Fibroblast of lung (primary cell): ENCODE results near the gene KCTD13.

ENCODE experiments used
- EZH2 ChIP-seq: IDR thresholded peaks from 2 replicates; pipeline ENCODE4 v1.5.1; 2012; ENCODE audit warnings: low read length, control low read depth, mild to moderate bottlenecking; ENCODE audit errors: missing control alignments
- TF ChIP-seq, protein P1 (sequence below), 2 donors: IDR thresholded peaks in 1 of 2; conservative IDR thresholded peaks in 1 of 2; 1 replicate in 1 of 2; 2 replicates in 1 of 2; pipeline ENCODE4 v1.5.1; 2011 to 2012; ENCODE audit warnings: low read length in 2 of 2, control low read depth in 1 of 2, inconsistent platforms in 1 of 2, low read depth in 1 of 2, mild to moderate bottlenecking in 1 of 2

DNA sequence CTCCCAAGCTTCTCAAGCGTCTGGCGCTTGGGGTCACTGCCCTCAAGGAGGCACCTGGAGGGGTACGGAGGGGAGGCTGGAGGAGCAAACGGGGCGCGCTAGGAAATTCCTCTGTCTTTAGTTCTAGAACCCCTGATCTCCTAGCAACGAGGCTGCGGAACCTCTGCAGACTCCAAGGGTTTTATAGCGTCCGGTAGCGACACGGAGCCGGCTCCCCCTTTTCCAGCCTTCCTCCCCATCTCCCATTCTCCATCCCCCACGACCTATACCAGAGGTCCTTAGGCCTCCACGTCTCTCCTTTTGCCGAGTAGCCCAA, 62.4 kb downstream of the KCTD13 start:
- TF ChIP-seq, protein P1, sequence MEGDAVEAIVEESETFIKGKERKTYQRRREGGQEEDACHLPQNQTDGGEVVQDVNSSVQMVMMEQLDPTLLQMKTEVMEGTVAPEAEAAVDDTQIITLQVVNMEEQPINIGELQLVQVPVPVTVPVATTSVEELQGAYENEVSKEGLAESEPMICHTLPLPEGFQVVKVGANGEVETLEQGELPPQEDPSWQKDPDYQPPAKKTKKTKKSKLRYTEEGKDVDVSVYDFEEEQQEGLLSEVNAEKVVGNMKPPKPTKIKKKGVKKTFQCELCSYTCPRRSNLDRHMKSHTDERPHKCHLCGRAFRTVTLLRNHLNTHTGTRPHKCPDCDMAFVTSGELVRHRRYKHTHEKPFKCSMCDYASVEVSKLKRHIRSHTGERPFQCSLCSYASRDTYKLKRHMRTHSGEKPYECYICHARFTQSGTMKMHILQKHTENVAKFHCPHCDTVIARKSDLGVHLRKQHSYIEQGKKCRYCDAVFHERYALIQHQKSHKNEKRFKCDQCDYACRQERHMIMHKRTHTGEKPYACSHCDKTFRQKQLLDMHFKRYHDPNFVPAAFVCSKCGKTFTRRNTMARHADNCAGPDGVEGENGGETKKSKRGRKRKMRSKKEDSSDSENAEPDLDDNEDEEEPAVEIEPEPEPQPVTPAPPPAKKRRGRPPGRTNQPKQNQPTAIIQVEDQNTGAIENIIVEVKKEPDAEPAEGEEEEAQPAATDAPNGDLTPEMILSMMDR (conservative IDR thresholded peaks at IDR 0.05 in 1 of 2, IDR thresholded peaks at IDR 0.05 in 1 of 2; ENCODE audit: low read depth in 1 of 2, low read length in 2 of 2), result no peak
- TF ChIP-seq EZH2, result no peak
